HuH-7 (cell line): ENCODE results near the gene PDLIM5.

Experiments used
- DNase-seq: peaks from one replicate; pipeline ENCODE4 v3.0.0; 2011; ENCODE audit warnings: low spot score

The PDLIM5 gene

DNA sequence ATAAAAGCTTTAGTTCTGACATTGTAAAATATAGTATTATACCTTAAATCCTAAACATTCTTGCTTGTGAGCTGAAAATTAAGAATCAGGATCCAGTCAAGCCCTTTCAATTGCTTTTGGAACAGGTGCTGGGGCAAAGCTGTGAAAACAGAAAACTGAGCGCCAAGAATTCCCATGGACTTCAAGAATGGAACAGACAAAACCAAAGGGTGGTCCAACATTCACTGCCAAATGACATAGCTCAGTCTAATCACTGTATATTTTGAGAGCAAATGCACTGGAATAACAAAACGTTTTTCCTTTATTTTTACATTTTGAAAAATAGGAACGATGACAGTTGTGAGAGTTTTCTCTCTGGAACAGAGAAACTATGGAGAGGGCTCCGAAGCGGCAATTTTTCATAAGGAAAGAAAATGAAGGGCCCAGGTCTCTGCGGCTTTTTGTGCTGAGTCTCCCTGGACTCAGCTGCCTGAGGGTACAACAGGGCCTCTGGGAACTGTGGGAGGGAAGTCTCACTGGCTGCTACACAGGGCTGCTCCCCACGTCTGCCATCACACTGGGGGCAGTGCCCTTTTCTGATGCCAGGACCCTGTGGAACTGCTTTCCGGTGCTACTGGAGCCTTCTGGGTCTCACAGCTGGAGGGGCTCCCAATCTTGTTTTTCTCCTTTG is 250.0 kb downstream of the PDLIM5 start:
- no peak for DNase-seq

DNA sequence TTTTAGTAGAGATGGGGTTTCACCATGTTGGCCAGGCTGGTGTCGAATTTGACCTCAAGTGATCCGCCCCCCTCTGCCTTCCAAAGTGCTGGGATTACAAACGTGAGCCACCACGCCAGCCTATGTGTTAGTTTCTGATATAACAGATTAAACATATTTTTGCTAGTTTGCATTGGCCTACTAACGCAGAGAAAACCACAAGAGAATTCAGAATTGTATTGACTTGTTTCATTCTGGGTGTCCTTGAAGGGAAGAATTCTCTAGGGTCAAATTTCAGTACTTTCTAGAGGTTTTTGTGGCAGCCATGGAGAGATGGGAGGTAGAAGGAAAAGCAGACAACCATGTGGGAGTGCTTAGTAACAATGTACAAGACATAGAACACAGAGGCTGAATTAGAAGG is 259.9 kb downstream of the PDLIM5 start:
- DNase-seq, result no peak

DNA sequence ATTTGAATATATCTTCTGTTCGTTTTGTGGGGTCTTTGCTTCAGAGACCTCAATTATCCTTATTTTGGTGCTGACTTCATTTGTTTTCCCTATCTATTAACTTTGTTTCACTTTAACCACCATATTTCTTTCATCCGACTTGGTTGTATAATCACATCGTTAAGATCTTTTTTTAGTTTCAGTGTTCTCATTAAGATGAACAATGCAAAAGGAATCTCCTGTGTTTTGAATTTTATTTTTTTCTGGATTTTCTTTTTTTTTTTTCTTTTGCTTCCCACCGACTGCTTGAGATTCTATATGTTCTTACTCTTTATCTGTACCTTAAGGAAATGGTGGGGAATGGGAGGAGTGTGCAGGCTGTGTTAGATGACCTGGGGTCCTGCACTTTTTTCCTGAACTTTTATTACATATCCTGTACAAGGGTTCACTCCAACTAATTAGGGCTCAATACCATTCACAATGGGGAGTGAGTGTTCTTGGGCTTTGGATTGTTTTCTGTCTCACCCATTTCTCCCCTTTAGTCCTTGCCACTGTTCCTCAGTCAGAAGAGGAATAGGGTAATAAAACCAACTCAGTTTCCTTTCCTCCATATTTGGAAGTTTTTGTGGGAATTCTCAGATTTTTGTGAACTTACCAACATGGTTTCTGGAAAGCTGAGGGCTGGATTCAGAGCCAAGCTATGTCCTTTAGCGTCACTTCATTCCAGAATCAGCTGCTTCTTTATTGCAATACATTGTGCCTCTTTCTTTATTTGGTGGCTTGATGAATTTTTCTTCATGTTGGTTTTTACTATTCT is 262.8 kb downstream of the PDLIM5 start:
- no peak for DNase-seq

DNA sequence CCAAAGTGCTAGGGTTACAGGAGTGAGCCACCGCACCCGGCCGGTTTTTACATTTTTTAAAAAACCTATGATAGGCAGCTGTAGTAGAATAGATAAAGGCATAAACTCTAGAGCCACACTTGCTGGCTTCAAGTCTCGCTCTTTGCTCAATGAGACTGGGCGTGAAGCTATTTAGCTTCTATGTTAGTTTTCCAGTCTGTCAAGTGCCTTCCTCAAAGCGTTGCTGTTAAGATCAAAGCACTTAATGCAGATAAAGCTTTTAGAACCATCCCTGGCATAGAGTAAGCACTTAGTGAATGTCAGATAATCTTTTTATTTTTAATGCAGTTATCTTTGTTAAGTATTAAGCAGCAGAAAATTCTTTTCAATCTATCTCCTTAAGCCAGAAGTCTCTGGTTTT is 264.0 kb downstream of the PDLIM5 start:
- DNase-seq, result no peak
